Measurements from ENCODE around the gene ATM. TPM values are rescaled to one million over a fixed set of nuclear protein-coding genes. Genes with fewer than 3 reads are reported as not detected.

Gene ATM
- total RNA-seq, 1 donor from 2014 or later = 68.9 TPM

Small RNA genes lying within 50 kb of the gene (small RNA-seq; reads per million reads assigned to genes)
- gene RF00019 = not detected

Other genes with a start within 250 kb of the ATM start
- gene CUL5, start 214.2 kb upstream of the ATM start, total RNA-seq = 36.0 TPM
- 112 TPM for gene ACAT1, start 101.5 kb upstream of the ATM start, total RNA-seq
- 8.4 TPM for gene NPAT, start 429 bp upstream of the ATM start, total RNA-seq
- 1.0 TPM for gene C11orf65, start 244.5 kb downstream of the ATM start, total RNA-seq